Measurements from ENCODE around the gene GALNT2. TPM values are rescaled to one million over a fixed set of nuclear protein-coding genes. Genes with fewer than 3 reads are reported as not detected.

The GALNT2 gene
- total and polyA plus RNA-seq, 9 of the 15 experiments (the other 6 are each of a cell fraction or from before 2014, with no cell fraction given): 1.6 to 106 (median 51.9) TPM

- TF ChIP-seq, protein P1, sequence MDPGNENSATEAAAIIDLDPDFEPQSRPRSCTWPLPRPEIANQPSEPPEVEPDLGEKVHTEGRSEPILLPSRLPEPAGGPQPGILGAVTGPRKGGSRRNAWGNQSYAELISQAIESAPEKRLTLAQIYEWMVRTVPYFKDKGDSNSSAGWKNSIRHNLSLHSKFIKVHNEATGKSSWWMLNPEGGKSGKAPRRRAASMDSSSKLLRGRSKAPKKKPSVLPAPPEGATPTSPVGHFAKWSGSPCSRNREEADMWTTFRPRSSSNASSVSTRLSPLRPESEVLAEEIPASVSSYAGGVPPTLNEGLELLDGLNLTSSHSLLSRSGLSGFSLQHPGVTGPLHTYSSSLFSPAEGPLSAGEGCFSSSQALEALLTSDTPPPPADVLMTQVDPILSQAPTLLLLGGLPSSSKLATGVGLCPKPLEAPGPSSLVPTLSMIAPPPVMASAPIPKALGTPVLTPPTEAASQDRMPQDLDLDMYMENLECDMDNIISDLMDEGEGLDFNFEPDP (CRISPR knock-in tag; IDR thresholded peaks at IDR 0.05): no peak
- TF ChIP-seq, protein P2, sequence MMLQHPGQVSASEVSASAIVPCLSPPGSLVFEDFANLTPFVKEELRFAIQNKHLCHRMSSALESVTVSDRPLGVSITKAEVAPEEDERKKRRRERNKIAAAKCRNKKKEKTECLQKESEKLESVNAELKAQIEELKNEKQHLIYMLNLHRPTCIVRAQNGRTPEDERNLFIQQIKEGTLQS (IDR thresholded peaks at IDR 0.05): peak; percentile 33; the same call in 1 of the 2 replicates
- TF ChIP-seq, protein P2 (CRISPR knock-in tag; conservative IDR thresholded peaks at IDR 0.05): peak; percentile 35; the same call in 1 of the 2 replicates
- TF ChIP-seq SP1 (CRISPR knock-in tag; IDR thresholded peaks at IDR 0.05) (peak; percentile 49; the same call in 1 of the 2 replicates), SMARCC2 (IDR thresholded peaks at IDR 0.05; ENCODE audit: low read depth) (no peak), POLR2H (tag; IDR thresholded peaks at IDR 0.05; ENCODE audit: low read depth) (peak; percentile 23; the same call in 1 of the 2 replicates), ZSCAN32 (CRISPR knock-in tag; IDR thresholded peaks at IDR 0.05) (no peak), TFAM (CRISPR knock-in tag; conservative IDR thresholded peaks at IDR 0.05) (no peak), ZNF175 (CRISPR knock-in tag; IDR thresholded peaks at IDR 0.05; ENCODE audit: low read depth) (peak; percentile 78; the same call in 1 of the 2 replicates), TBP (optimal IDR thresholded peaks at IDR 0.05; ENCODE audit: low read depth, low read length) (no peak), XRCC5 (IDR thresholded peaks at IDR 0.05; ENCODE audit: low read depth, low read length) (no peak), FOXK2 (conservative IDR thresholded peaks at IDR 0.05 in 1 of 2, IDR thresholded peaks at IDR 0.05 in 1 of 2; ENCODE audit: low read depth in 2 of 2) (peak; percentile 8 to 83; a peak in 2 of 4 replicates), XRCC4 (IDR thresholded peaks at IDR 0.05; ENCODE audit: extremely low read depth, insufficient read depth, insufficient read length) (no peak), CBX1 (IDR thresholded peaks at IDR 0.05; ENCODE audit: low read depth) (no peak), AFF1 (IDR thresholded peaks at IDR 0.05; ENCODE audit: low read depth in 1 of 2, partially characterized antibody in 2 of 2) (peak in 1 of 2 experiments; percentile 36), PRDM10 (IDR thresholded peaks at IDR 0.05; ENCODE audit: partially characterized antibody) (no peak)
Observed at GRCh38 chr1:230160957-230161771, 94.1 kb downstream of the GALNT2 start (continued).

Data from K562 (cell line).